Measurements from ENCODE around the gene LHPP.

DNA sequence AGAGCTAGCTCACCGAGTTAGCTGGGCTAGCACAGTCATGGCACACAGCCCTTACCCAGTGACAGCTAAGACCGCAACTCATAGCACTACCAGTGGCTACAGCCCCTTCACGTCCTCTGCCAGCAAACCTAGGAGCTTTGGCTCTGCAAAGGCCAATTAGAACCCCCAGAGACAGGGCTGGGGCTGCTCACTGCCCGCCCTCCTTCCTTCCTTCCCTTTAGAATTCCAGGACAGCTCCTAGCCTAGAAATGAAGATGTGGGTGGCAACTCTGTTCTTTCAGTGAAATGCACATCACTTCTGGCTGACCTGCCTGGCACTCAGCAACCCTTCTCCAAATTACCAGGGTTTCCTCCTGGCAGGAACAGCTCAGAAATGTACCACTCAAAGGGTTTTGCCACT, 182.6 kb downstream of the LHPP start:
- TF ChIP-seq, protein P1, sequence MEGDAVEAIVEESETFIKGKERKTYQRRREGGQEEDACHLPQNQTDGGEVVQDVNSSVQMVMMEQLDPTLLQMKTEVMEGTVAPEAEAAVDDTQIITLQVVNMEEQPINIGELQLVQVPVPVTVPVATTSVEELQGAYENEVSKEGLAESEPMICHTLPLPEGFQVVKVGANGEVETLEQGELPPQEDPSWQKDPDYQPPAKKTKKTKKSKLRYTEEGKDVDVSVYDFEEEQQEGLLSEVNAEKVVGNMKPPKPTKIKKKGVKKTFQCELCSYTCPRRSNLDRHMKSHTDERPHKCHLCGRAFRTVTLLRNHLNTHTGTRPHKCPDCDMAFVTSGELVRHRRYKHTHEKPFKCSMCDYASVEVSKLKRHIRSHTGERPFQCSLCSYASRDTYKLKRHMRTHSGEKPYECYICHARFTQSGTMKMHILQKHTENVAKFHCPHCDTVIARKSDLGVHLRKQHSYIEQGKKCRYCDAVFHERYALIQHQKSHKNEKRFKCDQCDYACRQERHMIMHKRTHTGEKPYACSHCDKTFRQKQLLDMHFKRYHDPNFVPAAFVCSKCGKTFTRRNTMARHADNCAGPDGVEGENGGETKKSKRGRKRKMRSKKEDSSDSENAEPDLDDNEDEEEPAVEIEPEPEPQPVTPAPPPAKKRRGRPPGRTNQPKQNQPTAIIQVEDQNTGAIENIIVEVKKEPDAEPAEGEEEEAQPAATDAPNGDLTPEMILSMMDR (IDR thresholded peaks at IDR 0.05): no peak
- TF ChIP-seq EZH2 (IDR thresholded peaks at IDR 0.05): no peak
- no peak for TF ChIP-seq EZH2phosphoT487 (IDR thresholded peaks at IDR 0.05)

Measured in neural progenitor cell (in vitro differentiated cells).